Calu3 (cell line): ENCODE results near the gene EPGN. TPM values are rescaled to one million over a fixed set of nuclear protein-coding genes. Genes with fewer than 3 reads are reported as not detected.

Experiments
- BruUV-seq: library from RNA; stranded (reverse); fragments of 400-500 nt; replicated peaks from 2 replicates; lab custom pipeline; 2021; lab: Mats Ljungman, UMichigan
- CTCF ChIA-PET: fragments of 300-600 bp; sonication (Branson Sonifier 250); formaldehyde crosslinking; loops from one replicate; lab custom pipeline; 2022; ENCODE audit warnings: antibody characterized with exemption; lab: Charles Lee
- DNase-seq: peaks from one replicate; pipeline ENCODE4 v3.0.0; 2022
- H3K27ac Mint-ChIP-seq: one replicate; pipeline ENCODE4 v1.8.0; 2022; ENCODE audit warnings: mixed read lengths; ENCODE audit not compliant: unreplicated experiment
- H3K27me3 Mint-ChIP-seq: one replicate; pipeline ENCODE4 v1.8.0; 2022; ENCODE audit warnings: mixed read lengths; ENCODE audit not compliant: unreplicated experiment
- H3K36me3 Mint-ChIP-seq: one replicate; pipeline ENCODE4 v1.8.0; 2022; ENCODE audit warnings: mild to moderate bottlenecking, moderate library complexity, mixed read lengths; ENCODE audit not compliant: insufficient read depth, unreplicated experiment
- H3K4me1 Mint-ChIP-seq: one replicate; pipeline ENCODE4 v1.8.0; 2022; ENCODE audit warnings: mild to moderate bottlenecking, low read depth, mixed read lengths; ENCODE audit not compliant: unreplicated experiment
- H3K4me3 Mint-ChIP-seq: one replicate; pipeline ENCODE4 v1.8.0; 2022; ENCODE audit warnings: mild to moderate bottlenecking, low read depth, moderate library complexity, mixed read lengths; ENCODE audit not compliant: unreplicated experiment
- H3K9me3 Mint-ChIP-seq: one replicate; pipeline ENCODE4 v1.8.0; 2022; ENCODE audit warnings: low read depth, mixed read lengths; ENCODE audit not compliant: unreplicated experiment
- intact Hi-C: fragments of 100-400 bp; cut with micrococcal nuclease; formaldehyde crosslinking; loops from one replicate; pipeline ENCODE4 v1.10.0; 2022; ENCODE audit not compliant: unreplicated experiment
- total RNA-seq: library from RNA; stranded (reverse); gene quantifications from 2 replicates; pipeline ENCODE4 v1.2.3, GENCODE V29; 2022
- TF ChIP-seq, protein P1 (sequence below): fragments of 200-600 bp; IDR thresholded peaks from one replicate; pipeline ENCODE4 v1.8.0; 2022; ENCODE audit warnings: antibody characterized with exemption; ENCODE audit not compliant: unreplicated experiment

Gene EPGN
- total RNA-seq, 1 experiment from 2014 or later, result 0.40 TPM

DNA sequence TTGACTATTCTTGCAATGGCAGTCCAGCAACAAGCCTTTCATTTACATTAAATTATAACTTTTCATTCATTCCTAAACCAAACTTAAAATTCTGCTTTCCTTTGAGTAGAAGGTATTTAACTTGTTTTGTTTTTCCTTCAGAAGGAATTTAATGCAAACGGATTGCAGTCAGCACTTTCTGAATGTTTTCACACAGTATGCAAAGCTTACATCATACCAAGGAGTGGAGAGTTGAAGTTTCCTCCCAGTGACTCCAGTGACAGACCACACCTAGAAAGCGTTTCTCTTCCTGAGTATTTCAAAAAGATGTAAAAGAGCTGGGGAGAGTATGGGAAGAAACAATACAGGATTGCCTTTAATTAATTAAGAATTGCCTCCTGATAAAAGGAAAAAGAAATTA is 8.1 kb downstream of the EPGN start:
- Mint-ChIP-seq H3K4me1 (peaks cover 14% of the 10 kb centered on the region), H3K4me3 (no peak overlapping the region), H3K9me3 (no peaks in the 10 kb centered on the region), H3K27me3 (no peaks in the 10 kb centered on the region), H3K27ac (no peak overlapping the region), H3K36me3 (peaks cover 5% of the 10 kb centered on the region)
- intact Hi-C loops, result no loop called here
- CTCF ChIA-PET, result interaction anchor here (0.6 to 0.9 kb wide), 3 partner anchors 127 to 355 kb away, joined by 3 read pairs; no protein-coding TSS in a partner anchor
- DNase-seq, result no peak
- BruUV-seq, result no TSS peak
- TF ChIP-seq, protein P1, sequence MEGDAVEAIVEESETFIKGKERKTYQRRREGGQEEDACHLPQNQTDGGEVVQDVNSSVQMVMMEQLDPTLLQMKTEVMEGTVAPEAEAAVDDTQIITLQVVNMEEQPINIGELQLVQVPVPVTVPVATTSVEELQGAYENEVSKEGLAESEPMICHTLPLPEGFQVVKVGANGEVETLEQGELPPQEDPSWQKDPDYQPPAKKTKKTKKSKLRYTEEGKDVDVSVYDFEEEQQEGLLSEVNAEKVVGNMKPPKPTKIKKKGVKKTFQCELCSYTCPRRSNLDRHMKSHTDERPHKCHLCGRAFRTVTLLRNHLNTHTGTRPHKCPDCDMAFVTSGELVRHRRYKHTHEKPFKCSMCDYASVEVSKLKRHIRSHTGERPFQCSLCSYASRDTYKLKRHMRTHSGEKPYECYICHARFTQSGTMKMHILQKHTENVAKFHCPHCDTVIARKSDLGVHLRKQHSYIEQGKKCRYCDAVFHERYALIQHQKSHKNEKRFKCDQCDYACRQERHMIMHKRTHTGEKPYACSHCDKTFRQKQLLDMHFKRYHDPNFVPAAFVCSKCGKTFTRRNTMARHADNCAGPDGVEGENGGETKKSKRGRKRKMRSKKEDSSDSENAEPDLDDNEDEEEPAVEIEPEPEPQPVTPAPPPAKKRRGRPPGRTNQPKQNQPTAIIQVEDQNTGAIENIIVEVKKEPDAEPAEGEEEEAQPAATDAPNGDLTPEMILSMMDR, result no peak

DNA sequence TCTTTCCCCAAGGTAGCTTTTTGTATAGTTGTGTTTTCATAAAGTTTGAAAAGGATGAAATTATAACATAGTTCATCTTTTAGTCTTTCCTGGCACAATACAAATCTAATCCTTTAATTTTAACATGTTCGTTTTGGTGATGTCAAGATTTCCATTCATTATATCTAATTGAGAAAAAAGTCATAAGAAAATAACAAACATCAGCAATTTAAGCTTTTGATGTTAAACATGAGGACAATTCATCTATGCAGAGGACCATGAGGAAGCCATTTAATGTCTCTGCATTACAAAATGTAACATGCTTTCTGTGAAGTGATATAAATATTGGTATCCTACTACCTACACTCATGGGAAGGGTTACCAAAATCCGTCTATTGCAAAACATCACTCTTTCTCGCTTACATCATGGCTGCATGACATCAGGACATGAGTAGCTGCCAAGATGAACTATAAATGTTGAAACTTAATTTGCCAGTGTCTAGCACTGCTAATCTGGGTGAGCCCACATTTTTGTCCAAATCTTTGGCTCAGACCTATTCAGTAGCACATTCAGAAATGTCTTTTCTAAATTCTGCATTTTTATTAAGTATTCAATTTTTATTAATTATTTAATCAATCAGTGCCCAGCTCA is 9.5 kb downstream of the EPGN start:
- no TSS peak for BruUV-seq
- Mint-ChIP-seq H3K4me3 (no peak overlapping the region), H3K27ac (no peak overlapping the region), H3K9me3 (no peaks in the 10 kb centered on the region), H3K4me1 (peaks cover 15% of the 10 kb centered on the region), H3K36me3 (peaks cover 5% of the 10 kb centered on the region), H3K27me3 (no peaks in the 10 kb centered on the region)
- TF ChIP-seq, protein P1, result no peak
- intact Hi-C loops, result no loop called here
- CTCF ChIA-PET, result no interaction called here
- no peak for DNase-seq

DNA sequence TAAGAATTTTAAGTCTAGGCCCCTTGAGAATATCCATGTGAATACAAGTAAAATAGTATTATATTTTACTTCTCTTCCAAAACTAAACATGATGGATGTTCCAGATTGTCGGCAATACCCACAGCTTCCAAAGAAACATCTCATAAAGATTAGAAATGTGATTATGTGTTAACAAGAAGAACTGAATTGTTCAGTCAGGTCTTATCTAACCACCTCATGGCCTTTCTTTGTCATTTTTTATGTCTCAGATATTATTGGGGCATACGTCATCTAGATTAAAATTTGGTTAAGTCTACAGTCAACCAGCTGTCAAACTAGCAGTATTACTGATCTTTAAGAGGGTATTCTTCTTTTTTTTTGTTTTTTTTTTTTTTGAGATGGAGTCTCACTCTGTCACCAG is 10.0 kb downstream of the EPGN start:
- BruUV-seq, result no TSS peak
- CTCF ChIA-PET, result no interaction called here
- no peak overlapping the region for H3K27ac Mint-ChIP-seq

GRCh38 chr4:74319470-74319869 is 11.2 kb downstream of the EPGN start:
- Mint-ChIP-seq H3K4me1 (peaks cover 15% of the 10 kb centered on the region), H3K4me3 (no peak overlapping the region), H3K36me3 (peaks cover 5% of the 10 kb centered on the region), H3K9me3 (no peaks in the 10 kb centered on the region), H3K27ac (no peak overlapping the region), H3K27me3 (no peaks in the 10 kb centered on the region)
- CTCF ChIA-PET, result interaction anchor here (2.2 kb wide), 1 partner anchor 351 kb away, joined by 15 read pairs; no protein-coding TSS in a partner anchor
- TF ChIP-seq, protein P1, result no peak
- intact Hi-C loops, result no loop called here
- no TSS peak for BruUV-seq
- DNase-seq, result no peak

More for the DNA sequence above, 10.0 kb downstream of the EPGN start:
- TF ChIP-seq, protein P1, result no peak
- H3K4me1 Mint-ChIP-seq, result peaks cover 15% of the 10 kb centered on the region
- no peak overlapping the region for H3K4me3 Mint-ChIP-seq
- DNase-seq, result no peak
- peaks cover 5% of the 10 kb centered on the region for H3K36me3 Mint-ChIP-seq
- no peaks in the 10 kb centered on the region for H3K27me3 Mint-ChIP-seq
- intact Hi-C loops, result no loop called here
- no peaks in the 10 kb centered on the region for H3K9me3 Mint-ChIP-seq
